ENCODE data around the gene USP38. TPM values are rescaled to one million over a fixed set of nuclear protein-coding genes. Genes with fewer than 3 reads are reported as not detected.

The USP38 gene, protein sequence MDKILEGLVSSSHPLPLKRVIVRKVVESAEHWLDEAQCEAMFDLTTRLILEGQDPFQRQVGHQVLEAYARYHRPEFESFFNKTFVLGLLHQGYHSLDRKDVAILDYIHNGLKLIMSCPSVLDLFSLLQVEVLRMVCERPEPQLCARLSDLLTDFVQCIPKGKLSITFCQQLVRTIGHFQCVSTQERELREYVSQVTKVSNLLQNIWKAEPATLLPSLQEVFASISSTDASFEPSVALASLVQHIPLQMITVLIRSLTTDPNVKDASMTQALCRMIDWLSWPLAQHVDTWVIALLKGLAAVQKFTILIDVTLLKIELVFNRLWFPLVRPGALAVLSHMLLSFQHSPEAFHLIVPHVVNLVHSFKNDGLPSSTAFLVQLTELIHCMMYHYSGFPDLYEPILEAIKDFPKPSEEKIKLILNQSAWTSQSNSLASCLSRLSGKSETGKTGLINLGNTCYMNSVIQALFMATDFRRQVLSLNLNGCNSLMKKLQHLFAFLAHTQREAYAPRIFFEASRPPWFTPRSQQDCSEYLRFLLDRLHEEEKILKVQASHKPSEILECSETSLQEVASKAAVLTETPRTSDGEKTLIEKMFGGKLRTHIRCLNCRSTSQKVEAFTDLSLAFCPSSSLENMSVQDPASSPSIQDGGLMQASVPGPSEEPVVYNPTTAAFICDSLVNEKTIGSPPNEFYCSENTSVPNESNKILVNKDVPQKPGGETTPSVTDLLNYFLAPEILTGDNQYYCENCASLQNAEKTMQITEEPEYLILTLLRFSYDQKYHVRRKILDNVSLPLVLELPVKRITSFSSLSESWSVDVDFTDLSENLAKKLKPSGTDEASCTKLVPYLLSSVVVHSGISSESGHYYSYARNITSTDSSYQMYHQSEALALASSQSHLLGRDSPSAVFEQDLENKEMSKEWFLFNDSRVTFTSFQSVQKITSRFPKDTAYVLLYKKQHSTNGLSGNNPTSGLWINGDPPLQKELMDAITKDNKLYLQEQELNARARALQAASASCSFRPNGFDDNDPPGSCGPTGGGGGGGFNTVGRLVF
- 10 to 100 TPM; 19.7 to 28.2 (median 21.6) TPM for total RNA-seq

DNA sequence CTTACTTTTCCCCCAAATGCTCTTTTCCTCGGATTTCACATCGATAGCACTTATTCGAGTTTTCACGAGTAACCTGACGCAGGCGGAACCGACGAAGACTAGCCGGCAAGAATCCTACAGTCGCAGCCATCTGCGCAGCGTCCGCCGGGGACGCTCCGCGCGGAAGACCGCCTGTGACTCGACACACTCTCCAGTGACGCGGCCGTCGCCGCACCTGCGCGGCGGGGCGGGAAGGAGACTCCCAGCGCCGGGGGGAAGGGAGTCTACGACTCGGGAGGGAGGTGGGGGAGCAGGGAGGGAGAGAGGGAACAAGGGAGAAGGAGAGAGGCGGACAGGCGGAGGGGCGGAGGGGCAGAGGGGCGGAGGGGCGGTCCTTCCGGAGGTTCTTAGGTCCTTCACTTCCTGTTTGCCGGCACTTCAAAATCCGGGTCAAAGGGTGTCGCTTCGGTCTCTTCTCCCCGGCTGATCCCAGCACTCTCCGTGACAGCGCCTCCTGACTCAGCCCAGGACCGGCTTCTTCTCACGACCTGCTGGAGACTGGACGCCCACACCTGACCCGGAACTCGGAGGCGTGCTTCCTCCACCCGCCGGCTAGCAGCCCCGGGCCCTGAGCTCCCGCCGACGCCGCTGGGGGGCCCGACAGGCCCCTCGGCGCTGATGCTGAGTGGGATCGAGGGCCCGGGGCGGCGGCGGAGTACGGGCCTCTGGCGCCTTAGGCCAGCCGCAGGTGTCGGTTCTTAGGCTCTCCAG, at the start of gene USP38:
USP38 (plus strand) TSS at position 415 of the 750 bp plus-strand sequence. CDS start 534 bp downstream, outside the sequence.
- Histone ChIP-seq H3K36me3 (no peaks in the 10 kb centered on the region), H3K4me1 (peaks cover 0 to 10% of the 10 kb centered on the region in 2 donors), H3K27ac (peak within 1 kb of the TSS; percentile 90 to 95), H3K4me3 (peak within 1 kb of the TSS; percentile 81 to 96 (median 90)), H3K9me3 (no peaks in the 10 kb centered on the region), H3K27me3 (no peaks in the 10 kb centered on the region)
- DNase-seq (ENCODE audit: low spot score in 2 of 2) = peak; percentile 93
- peak; percentile 75 for TF ChIP-seq POLR2A (IDR thresholded peaks at IDR 0.05)
- TF ChIP-seq CTCF (IDR thresholded peaks at IDR 0.05) = peak in 1 of 3 donors; percentile 12
- TF ChIP-seq POLR2AphosphoS5 (IDR thresholded peaks at IDR 0.05) = peak; percentile 52 to 91 (median 69)
- intact Hi-C loops (cut with DNase I; ENCODE audit: low total_unique reads) = no loop called here

DNA sequence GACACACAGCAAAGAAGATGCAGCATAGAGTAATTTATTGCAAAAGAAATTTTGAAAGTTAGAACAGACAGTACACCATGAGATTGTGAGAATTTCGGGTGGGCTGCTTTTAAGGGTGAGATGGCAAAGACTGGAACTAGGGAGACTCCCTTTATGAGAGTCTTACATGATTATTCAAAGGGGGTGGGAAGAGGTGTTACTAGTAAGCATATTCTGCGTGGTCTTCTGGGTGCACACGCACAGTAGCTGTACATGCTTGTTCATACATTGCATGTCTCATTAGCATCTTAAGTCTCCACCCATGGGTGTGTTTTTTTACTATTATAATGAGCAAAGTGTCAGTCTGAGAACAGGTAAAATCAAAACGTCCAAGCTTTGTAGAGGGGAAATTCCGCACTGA, 49.4 kb upstream of the USP38 start:
- Histone ChIP-seq H3K4me3 (no peak overlapping the region), H3K9me3 (peaks cover 0 to 4% of the 10 kb centered on the region in 2 donors), H3K27ac (no peak overlapping the region), H3K27me3 (no peaks in the 10 kb centered on the region), H3K4me1 (no peaks in the 10 kb centered on the region), H3K36me3 (no peaks in the 10 kb centered on the region)
- TF ChIP-seq POLR2AphosphoS5 (IDR thresholded peaks at IDR 0.05) (no peak), POLR2A (IDR thresholded peaks at IDR 0.05) (no peak), CTCF (IDR thresholded peaks at IDR 0.05) (no peak)
- DNase-seq (ENCODE audit: low spot score in 2 of 2) = no peak
- intact Hi-C loops (cut with DNase I; ENCODE audit: low total_unique reads) = no loop called here

- intact Hi-C loops (cut with DNase I; ENCODE audit: low total_unique reads) = no loop called here
- Histone ChIP-seq H3K9me3 (peaks cover 10 to 21% of the 10 kb centered on the region in 2 donors), H3K27ac (no peak overlapping the region), H3K36me3 (no peaks in the 10 kb centered on the region), H3K4me1 (no peaks in the 10 kb centered on the region), H3K4me3 (no peak overlapping the region), H3K27me3 (no peaks in the 10 kb centered on the region)
- no peak for TF ChIP-seq POLR2AphosphoS5 (IDR thresholded peaks at IDR 0.05)
- no peak for TF ChIP-seq CTCF (IDR thresholded peaks at IDR 0.05)
- TF ChIP-seq POLR2A (IDR thresholded peaks at IDR 0.05) = no peak
- no peak for DNase-seq (ENCODE audit: low spot score in 2 of 2)
Measured at GRCh38 chr4:143140696-143141095, 44.0 kb upstream of the USP38 start.

- intact Hi-C loops (cut with DNase I; ENCODE audit: low total_unique reads) = no loop called here
- DNase-seq (ENCODE audit: low spot score in 2 of 2) = no peak
- Histone ChIP-seq H3K4me3 (no peak overlapping the region), H3K27ac (no peak overlapping the region), H3K27me3 (no peaks in the 10 kb centered on the region), H3K9me3 (peaks cover 37 to 65% of the 10 kb centered on the region in 2 donors), H3K36me3 (no peaks in the 10 kb centered on the region), H3K4me1 (no peaks in the 10 kb centered on the region)
- no peak for TF ChIP-seq CTCF (IDR thresholded peaks at IDR 0.05)
- TF ChIP-seq POLR2A (IDR thresholded peaks at IDR 0.05) = no peak
- no peak for TF ChIP-seq POLR2AphosphoS5 (IDR thresholded peaks at IDR 0.05)
Measured at GRCh38 chr4:143148521-143148920, 36.2 kb upstream of the USP38 start.
